ENCODE results near the gene CYP4F3. TPM values are rescaled to one million over a fixed set of nuclear protein-coding genes. Genes with fewer than 3 reads are reported as not detected.

CYP4F3 gene
- total RNA-seq, 1 donor from 2014 or later: not detected

DNA sequence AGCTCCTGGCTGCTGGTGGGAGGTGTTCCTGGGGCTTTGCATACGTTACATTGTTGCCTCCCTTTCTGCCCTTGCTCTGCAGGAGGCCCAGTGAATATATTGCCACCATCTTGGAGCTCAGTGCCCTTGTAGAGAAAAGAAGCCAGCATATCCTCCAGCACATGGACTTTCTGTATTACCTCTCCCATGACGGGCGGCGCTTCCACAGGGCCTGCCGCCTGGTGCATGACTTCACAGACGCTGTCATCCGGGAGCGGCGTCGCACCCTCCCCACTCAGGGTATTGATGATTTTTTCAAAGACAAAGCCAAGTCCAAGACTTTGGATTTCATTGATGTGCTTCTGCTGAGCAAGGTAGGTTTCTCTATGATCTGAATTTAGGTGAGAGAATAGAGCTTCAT is 42.7 kb downstream of the CYP4F3 start:
- Mint-ChIP-seq H3K9me3 (peaks cover 85% of the 10 kb centered on the region), H3K27ac (no peak overlapping the region), H3K4me1 (no peaks in the 10 kb centered on the region), H3K4me3 (no peak overlapping the region), H3K27me3 (ENCODE audit: low read depth) (no peaks in the 10 kb centered on the region), H3K36me3 (peaks cover 2% of the 10 kb centered on the region)
- no peak for DNase-seq (ENCODE audit: low spot score in 2 of 2, unreplicated experiment in 2 of 2)
- TF ChIP-seq, protein P1, sequence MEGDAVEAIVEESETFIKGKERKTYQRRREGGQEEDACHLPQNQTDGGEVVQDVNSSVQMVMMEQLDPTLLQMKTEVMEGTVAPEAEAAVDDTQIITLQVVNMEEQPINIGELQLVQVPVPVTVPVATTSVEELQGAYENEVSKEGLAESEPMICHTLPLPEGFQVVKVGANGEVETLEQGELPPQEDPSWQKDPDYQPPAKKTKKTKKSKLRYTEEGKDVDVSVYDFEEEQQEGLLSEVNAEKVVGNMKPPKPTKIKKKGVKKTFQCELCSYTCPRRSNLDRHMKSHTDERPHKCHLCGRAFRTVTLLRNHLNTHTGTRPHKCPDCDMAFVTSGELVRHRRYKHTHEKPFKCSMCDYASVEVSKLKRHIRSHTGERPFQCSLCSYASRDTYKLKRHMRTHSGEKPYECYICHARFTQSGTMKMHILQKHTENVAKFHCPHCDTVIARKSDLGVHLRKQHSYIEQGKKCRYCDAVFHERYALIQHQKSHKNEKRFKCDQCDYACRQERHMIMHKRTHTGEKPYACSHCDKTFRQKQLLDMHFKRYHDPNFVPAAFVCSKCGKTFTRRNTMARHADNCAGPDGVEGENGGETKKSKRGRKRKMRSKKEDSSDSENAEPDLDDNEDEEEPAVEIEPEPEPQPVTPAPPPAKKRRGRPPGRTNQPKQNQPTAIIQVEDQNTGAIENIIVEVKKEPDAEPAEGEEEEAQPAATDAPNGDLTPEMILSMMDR (IDR thresholded peaks at IDR 0.05; ENCODE audit: unreplicated experiment): no peak

DNA sequence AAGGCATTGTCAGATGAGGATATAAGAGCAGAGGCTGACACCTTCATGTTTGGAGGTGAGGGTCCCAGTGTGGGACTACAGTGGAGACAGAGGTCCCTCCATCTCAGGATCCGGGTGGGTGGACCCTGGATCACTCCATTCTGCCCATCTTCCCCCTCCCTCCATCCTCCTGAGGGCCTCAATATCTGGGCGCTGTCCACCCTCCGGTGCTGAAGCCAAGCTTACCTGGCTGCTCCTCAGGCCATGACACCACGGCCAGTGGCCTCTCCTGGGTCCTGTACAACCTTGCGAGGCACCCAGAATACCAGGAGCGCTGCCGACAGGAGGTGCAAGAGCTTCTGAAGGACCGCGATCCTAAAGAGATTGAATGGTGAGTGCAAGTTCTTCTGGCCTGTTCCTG is 44.1 kb downstream of the CYP4F3 start:
- Mint-ChIP-seq H3K36me3 (peaks cover 2% of the 10 kb centered on the region), H3K4me3 (no peak overlapping the region), H3K27me3 (ENCODE audit: low read depth) (no peaks in the 10 kb centered on the region), H3K27ac (no peak overlapping the region), H3K4me1 (no peaks in the 10 kb centered on the region), H3K9me3 (peaks cover 85% of the 10 kb centered on the region)
- TF ChIP-seq, protein P1 (IDR thresholded peaks at IDR 0.05; ENCODE audit: unreplicated experiment): no peak
- DNase-seq (ENCODE audit: low spot score in 2 of 2, unreplicated experiment in 2 of 2): no peak

DNA sequence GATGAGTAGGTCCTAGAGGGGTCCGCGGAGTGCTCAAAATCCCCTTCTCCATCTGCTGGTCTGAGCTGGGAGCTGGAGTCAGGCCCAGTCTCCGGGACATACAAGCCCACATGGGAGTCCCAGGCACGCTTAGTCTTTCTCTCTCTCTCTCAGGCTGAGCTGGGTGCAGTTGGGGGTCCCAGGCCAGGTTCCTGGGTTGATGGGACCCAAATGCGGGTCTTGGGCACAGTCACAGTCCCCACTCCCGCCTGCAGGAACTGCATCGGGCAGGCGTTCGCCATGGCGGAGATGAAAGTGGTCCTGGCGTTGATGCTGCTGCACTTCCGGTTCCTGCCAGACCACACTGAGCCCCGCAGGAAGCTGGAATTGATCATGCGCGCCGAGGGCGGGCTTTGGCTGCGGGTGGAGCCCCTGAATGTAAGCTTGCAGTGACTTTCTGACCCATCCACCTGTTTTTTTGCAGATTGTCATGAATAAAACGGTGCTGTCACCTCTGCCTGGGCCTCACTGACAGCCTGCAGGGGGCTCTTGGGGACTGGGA is 56.0 kb downstream of the CYP4F3 start:
- TF ChIP-seq, protein P1 (IDR thresholded peaks at IDR 0.05; ENCODE audit: unreplicated experiment): no peak
- Mint-ChIP-seq H3K4me3 (no peak overlapping the region), H3K27ac (no peak overlapping the region), H3K9me3 (peaks cover 48% of the 10 kb centered on the region), H3K4me1 (no peaks in the 10 kb centered on the region), H3K27me3 (ENCODE audit: low read depth) (no peaks in the 10 kb centered on the region), H3K36me3 (no peaks in the 10 kb centered on the region)
- no peak for DNase-seq (ENCODE audit: low spot score in 2 of 2, unreplicated experiment in 2 of 2)

DNA sequence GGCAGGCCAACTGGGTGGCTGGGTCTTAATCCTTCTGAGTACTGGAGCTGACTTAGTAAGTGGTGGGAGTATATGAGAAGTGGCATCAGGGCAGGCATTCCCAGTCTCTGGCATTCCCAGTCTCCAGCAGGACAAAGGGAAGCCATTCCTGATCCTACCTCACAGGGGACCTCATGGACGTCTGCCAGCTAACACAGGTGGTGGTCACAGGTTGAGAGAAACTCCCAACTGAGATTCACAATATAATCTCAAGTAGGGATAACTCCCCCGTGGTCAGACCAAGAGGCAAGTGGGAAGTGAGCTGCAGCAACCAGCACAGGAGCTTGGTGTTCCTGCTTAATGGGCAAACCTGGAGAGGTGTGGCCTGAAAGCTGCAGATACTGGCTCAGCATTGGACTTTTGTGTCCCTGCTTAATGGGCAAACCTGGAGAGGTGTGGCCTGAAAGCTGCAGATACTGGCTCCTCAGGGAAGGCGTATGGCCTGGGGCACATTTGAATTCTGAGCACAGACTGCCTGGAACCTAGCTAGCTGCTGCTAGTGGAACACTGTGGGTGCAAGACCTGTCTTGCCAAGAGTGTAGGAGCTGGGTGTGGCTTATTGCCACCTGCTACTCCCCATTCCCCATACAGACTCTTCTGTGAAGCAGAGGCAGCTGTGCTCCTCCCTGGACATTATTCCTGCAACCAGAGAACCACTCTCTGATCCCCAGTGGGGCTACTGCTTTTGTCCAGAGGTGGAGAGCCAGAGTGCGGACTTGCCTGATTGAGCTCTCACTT is 61.2 kb downstream of the CYP4F3 start:
- no peak overlapping the region for H3K27ac Mint-ChIP-seq
- H3K4me1 Mint-ChIP-seq: no peaks in the 10 kb centered on the region
- H3K9me3 Mint-ChIP-seq: peaks cover 55% of the 10 kb centered on the region
- no peaks in the 10 kb centered on the region for H3K27me3 Mint-ChIP-seq (ENCODE audit: low read depth)
- TF ChIP-seq, protein P1 (IDR thresholded peaks at IDR 0.05; ENCODE audit: unreplicated experiment): no peak
- DNase-seq (ENCODE audit: low spot score in 2 of 2, unreplicated experiment in 2 of 2): no peak
- no peaks in the 10 kb centered on the region for H3K36me3 Mint-ChIP-seq
- H3K4me3 Mint-ChIP-seq: no peak overlapping the region

DNA sequence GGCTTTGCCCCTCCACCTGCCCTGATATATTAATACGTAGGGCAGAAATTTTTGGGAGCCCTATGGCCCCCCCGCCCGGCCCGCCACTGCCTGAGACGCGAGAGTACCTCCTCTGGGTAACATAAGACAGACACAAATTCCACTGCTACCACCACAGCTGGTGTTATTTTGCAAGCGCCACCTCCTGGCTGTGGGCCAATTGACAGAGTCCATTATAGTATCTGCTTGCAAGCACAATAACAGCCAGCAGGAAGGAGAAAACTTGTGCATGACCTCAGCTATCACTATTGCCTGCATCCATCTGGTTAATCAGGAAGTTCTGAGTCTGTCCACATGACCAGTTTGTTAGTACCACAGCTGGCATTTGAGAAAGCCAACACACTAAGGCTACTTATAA is 61.8 kb downstream of the CYP4F3 start:
- H3K4me1 Mint-ChIP-seq: no peaks in the 10 kb centered on the region
- peaks cover 51% of the 10 kb centered on the region for H3K9me3 Mint-ChIP-seq
- no peaks in the 10 kb centered on the region for H3K27me3 Mint-ChIP-seq (ENCODE audit: low read depth)
- DNase-seq (ENCODE audit: low spot score in 2 of 2, unreplicated experiment in 2 of 2): no peak
- TF ChIP-seq, protein P1 (IDR thresholded peaks at IDR 0.05; ENCODE audit: unreplicated experiment): no peak
- no peak overlapping the region for H3K4me3 Mint-ChIP-seq
- H3K36me3 Mint-ChIP-seq: no peaks in the 10 kb centered on the region
- H3K27ac Mint-ChIP-seq: no peak overlapping the region

Other genes with a start within 250 kb of the CYP4F3 start
- 239 to 262 TPM (median 254 TPM) in 3 replicates for gene AKAP8L, start 221.9 kb upstream of the CYP4F3 start, total RNA-seq
- 57.5 to 62.0 TPM (median 60.4 TPM) in 3 replicates for gene WIZ, start 190.9 kb upstream of the CYP4F3 start, total RNA-seq
- not detected in 3 replicates for gene RASAL3, start 176.4 kb upstream of the CYP4F3 start, total RNA-seq
- gene PGLYRP2, start 161.4 kb upstream of the CYP4F3 start, total RNA-seq: not detected in 3 replicates
- gene CYP4F22, start 132.4 kb upstream of the CYP4F3 start, total RNA-seq: not detected in 3 replicates
- gene CYP4F8, start 25.7 kb upstream of the CYP4F3 start, total RNA-seq: not detected in 3 replicates
- gene CYP4F12, start 32.2 kb downstream of the CYP4F3 start, total RNA-seq: not detected in 3 replicates
- gene OR10H2, start 87.1 kb downstream of the CYP4F3 start, total RNA-seq: not detected in 3 replicates
- not detected in 3 replicates for gene OR10H3, start 97.1 kb downstream of the CYP4F3 start, total RNA-seq
- not detected in 3 replicates for gene OR10H5, start 146.8 kb downstream of the CYP4F3 start, total RNA-seq
- 0.04 TPM in 1 of 3 replicates, not detected in the others for gene OR10H1, start 174.8 kb downstream of the CYP4F3 start, total RNA-seq